WTC11 (cell line): Measurements from ENCODE around the gene SMO.

Experiments
- CBFB ChIP-seq: sonication (generic); formaldehyde crosslinking; IDR thresholded peaks from 2 replicates; pipeline ENCODE4 v1.8.1; 2022; ENCODE audit warnings: mild to moderate bottlenecking, low read depth, missing genetic modification reagents
- E2F1 ChIP-seq: sonication (generic); formaldehyde crosslinking; IDR thresholded peaks from 2 replicates; pipeline ENCODE4 v1.8.0; 2022; ENCODE audit warnings: mild to moderate bottlenecking, missing genetic modification reagents
- FOXJ3 ChIP-seq: sonication (generic); formaldehyde crosslinking; IDR thresholded peaks from 2 replicates; pipeline ENCODE4 v1.9.0; 2021; ENCODE audit warnings: missing genetic modification reagents, mild to moderate bottlenecking, borderline replicate concordance
- GABPB1 ChIP-seq: sonication (generic); formaldehyde crosslinking; IDR thresholded peaks from 2 replicates; pipeline ENCODE4 v1.8.1; 2023; ENCODE audit warnings: mild to moderate bottlenecking, missing genetic modification reagents
- NFYB ChIP-seq: sonication (generic); formaldehyde crosslinking; conservative IDR thresholded peaks from 2 replicates; pipeline ENCODE4 v1.8.0; 2022; ENCODE audit warnings: low read depth, missing genetic modification reagents
- NR3C1 ChIP-seq: sonication (generic); formaldehyde crosslinking; conservative IDR thresholded peaks from 2 replicates; pipeline ENCODE4 v1.8.1; 2023; ENCODE audit warnings: low read depth, mild to moderate bottlenecking, missing genetic modification reagents
- TEAD4 ChIP-seq: sonication (generic); formaldehyde crosslinking; IDR thresholded peaks from 2 replicates; pipeline ENCODE4 v1.8.0; 2022; ENCODE audit warnings: mild to moderate bottlenecking, missing genetic modification reagents
- USF2 ChIP-seq: sonication (generic); formaldehyde crosslinking; IDR thresholded peaks from 2 replicates; pipeline ENCODE4 v1.8.1; 2023; ENCODE audit warnings: mild to moderate bottlenecking, missing genetic modification reagents, moderate library complexity
- ZNF138 ChIP-seq: sonication (generic); formaldehyde crosslinking; conservative IDR thresholded peaks from 2 replicates; pipeline ENCODE4 v1.8.1; 2022; ENCODE audit warnings: mild to moderate bottlenecking, moderate library complexity, missing genetic modification reagents
- ZNF532 ChIP-seq: fragments of 250-450 bp; sonication (Bioruptor Pico); IDR thresholded peaks from 2 replicates; pipeline ENCODE4 v1.9.0; 2021; ENCODE audit warnings: mild to moderate bottlenecking, borderline replicate concordance
- TF ChIP-seq, protein P1 (sequence below): fragments of 200-600 bp; IDR thresholded peaks from 2 replicates; pipeline ENCODE4 v1.8.0; 2022; ENCODE audit warnings: antibody characterized with exemption
- TF ChIP-seq, protein P2 (sequence below): sonication (generic); formaldehyde crosslinking; IDR thresholded peaks from 2 replicates; pipeline ENCODE4 v1.8.1; 2022; ENCODE audit warnings: low read depth, missing genetic modification reagents, borderline replicate concordance
- TF ChIP-seq, protein P3 (sequence below): sonication (generic); formaldehyde crosslinking; IDR thresholded peaks from 2 replicates; pipeline ENCODE4 v1.8.1; 2023; ENCODE audit warnings: mild to moderate bottlenecking, missing genetic modification reagents, borderline replicate concordance

- TF ChIP-seq ZNF532 (no peak), TEAD4 (CRISPR knock-in tag) (no peak), E2F1 (CRISPR knock-in tag) (no peak), CBFB (CRISPR knock-in tag) (no peak), NR3C1 (CRISPR knock-in tag) (no peak), USF2 (CRISPR knock-in tag) (no peak), FOXJ3 (CRISPR knock-in tag) (no peak), GABPB1 (CRISPR knock-in tag) (no peak), ZNF138 (CRISPR knock-in tag) (no peak), NFYB (CRISPR knock-in tag) (no peak)
- TF ChIP-seq, protein P1, sequence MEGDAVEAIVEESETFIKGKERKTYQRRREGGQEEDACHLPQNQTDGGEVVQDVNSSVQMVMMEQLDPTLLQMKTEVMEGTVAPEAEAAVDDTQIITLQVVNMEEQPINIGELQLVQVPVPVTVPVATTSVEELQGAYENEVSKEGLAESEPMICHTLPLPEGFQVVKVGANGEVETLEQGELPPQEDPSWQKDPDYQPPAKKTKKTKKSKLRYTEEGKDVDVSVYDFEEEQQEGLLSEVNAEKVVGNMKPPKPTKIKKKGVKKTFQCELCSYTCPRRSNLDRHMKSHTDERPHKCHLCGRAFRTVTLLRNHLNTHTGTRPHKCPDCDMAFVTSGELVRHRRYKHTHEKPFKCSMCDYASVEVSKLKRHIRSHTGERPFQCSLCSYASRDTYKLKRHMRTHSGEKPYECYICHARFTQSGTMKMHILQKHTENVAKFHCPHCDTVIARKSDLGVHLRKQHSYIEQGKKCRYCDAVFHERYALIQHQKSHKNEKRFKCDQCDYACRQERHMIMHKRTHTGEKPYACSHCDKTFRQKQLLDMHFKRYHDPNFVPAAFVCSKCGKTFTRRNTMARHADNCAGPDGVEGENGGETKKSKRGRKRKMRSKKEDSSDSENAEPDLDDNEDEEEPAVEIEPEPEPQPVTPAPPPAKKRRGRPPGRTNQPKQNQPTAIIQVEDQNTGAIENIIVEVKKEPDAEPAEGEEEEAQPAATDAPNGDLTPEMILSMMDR = no peak
- TF ChIP-seq, protein P2, sequence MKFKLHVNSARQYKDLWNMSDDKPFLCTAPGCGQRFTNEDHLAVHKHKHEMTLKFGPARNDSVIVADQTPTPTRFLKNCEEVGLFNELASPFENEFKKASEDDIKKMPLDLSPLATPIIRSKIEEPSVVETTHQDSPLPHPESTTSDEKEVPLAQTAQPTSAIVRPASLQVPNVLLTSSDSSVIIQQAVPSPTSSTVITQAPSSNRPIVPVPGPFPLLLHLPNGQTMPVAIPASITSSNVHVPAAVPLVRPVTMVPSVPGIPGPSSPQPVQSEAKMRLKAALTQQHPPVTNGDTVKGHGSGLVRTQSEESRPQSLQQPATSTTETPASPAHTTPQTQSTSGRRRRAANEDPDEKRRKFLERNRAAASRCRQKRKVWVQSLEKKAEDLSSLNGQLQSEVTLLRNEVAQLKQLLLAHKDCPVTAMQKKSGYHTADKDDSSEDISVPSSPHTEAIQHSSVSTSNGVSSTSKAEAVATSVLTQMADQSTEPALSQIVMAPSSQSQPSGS (CRISPR knock-in tag) = no peak
- TF ChIP-seq, protein P3, sequence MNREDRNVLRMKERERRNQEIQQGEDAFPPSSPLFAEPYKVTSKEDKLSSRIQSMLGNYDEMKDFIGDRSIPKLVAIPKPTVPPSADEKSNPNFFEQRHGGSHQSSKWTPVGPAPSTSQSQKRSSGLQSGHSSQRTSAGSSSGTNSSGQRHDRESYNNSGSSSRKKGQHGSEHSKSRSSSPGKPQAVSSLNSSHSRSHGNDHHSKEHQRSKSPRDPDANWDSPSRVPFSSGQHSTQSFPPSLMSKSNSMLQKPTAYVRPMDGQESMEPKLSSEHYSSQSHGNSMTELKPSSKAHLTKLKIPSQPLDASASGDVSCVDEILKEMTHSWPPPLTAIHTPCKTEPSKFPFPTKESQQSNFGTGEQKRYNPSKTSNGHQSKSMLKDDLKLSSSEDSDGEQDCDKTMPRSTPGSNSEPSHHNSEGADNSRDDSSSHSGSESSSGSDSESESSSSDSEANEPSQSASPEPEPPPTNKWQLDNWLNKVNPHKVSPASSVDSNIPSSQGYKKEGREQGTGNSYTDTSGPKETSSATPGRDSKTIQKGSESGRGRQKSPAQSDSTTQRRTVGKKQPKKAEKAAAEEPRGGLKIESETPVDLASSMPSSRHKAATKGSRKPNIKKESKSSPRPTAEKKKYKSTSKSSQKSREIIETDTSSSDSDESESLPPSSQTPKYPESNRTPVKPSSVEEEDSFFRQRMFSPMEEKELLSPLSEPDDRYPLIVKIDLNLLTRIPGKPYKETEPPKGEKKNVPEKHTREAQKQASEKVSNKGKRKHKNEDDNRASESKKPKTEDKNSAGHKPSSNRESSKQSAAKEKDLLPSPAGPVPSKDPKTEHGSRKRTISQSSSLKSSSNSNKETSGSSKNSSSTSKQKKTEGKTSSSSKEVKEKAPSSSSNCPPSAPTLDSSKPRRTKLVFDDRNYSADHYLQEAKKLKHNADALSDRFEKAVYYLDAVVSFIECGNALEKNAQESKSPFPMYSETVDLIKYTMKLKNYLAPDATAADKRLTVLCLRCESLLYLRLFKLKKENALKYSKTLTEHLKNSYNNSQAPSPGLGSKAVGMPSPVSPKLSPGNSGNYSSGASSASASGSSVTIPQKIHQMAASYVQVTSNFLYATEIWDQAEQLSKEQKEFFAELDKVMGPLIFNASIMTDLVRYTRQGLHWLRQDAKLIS (CRISPR knock-in tag) = no peak
Observed at GRCh38 chr7:129210989-129211312, 22.5 kb downstream of the SMO start.
